GM12873 (cell line): Measurements from ENCODE around the gene KRT5.

Experiments used
- CTCF ChIP-seq: IDR thresholded peaks from 2 replicates; pipeline ENCODE4 v1.5.1; 2012; ENCODE audit warnings: low read depth, mild to moderate bottlenecking, moderate library complexity, low read length, control low read depth; ENCODE audit not compliant: insufficient read depth; ENCODE audit errors: missing control alignments

Gene KRT5

GRCh38 chr12:52535574-52535973 lies 15.4 kb upstream of the KRT5 start:
- TF ChIP-seq CTCF: no peak

GRCh38 chr12:52534482-52534881 lies 14.3 kb upstream of the KRT5 start:
- no peak for TF ChIP-seq CTCF

- no peak for TF ChIP-seq CTCF
Measured at GRCh38 chr12:52533686-52534470, 13.7 kb upstream of the KRT5 start.

GRCh38 chr12:52532636-52533035 lies 12.4 kb upstream of the KRT5 start:
- no peak for TF ChIP-seq CTCF

GRCh38 chr12:52531566-52532300 lies 11.5 kb upstream of the KRT5 start:
- no peak for TF ChIP-seq CTCF

GRCh38 chr12:52530905-52531304 lies 10.7 kb upstream of the KRT5 start:
- no peak for TF ChIP-seq CTCF

GRCh38 chr12:52530366-52530765 lies 10.2 kb upstream of the KRT5 start:
- TF ChIP-seq CTCF: no peak
